Upper lobe of left lung (tissue), 4 donors: ENCODE results near the gene CYB5B.

ENCODE experiments used
- CTCF ChIP-seq, 6 experiments: fragments of 450-650 bp in 4 of 6; fragments of 200-600 bp in 2 of 6; sonication (generic) in 2 of 6; IDR thresholded peaks; one replicate each; pipeline ENCODE4 v1.5.1; 2016 to 2019; ENCODE audit warnings: antibody characterized with exemption in 6 of 6
- EP300 ChIP-seq, 4 donors: sonication (generic); formaldehyde crosslinking; IDR thresholded peaks; one replicate each; pipeline ENCODE4 v1.5.1; 2017; ENCODE audit warnings: antibody characterized with exemption in 4 of 4, control low read depth in 2 of 4
- POLR2A ChIP-seq, 4 donors: fragments of 450-650 bp; IDR thresholded peaks; one replicate each; pipeline ENCODE4 v1.5.1; 2016 to 2017; ENCODE audit warnings: antibody characterized with exemption in 4 of 4, mild to moderate bottlenecking in 2 of 4

DNA sequence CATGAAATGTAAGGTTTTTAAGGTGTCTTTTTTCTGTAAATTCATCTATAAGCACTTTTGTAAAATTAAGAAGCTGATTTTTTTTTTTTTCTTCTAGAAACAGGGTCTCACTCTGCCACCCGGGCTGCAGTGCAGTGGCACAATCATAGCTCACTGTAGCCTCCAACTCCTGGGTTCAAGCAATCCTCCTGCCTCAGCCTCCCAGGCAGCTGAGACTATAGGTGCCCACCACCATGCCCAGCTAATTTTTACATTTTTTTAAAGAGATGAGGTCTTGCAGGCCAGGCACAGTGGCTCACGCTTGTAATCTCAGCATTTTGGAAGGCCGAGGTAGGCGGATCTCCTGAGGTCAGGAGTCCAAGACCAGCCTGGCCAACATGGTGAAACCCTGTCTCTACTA is 4.5 kb upstream of the CYB5B start:
- no peak for TF ChIP-seq CTCF (IDR thresholded peaks at IDR 0.05)
- TF ChIP-seq POLR2A (IDR thresholded peaks at IDR 0.05), result no peak
- TF ChIP-seq EP300 (IDR thresholded peaks at IDR 0.05), result no peak
